ENCODE data around the gene TSPEAR.
"Not testable (repeated sequence)": the region's sequence is repeated elsewhere in the genome, so short reads cannot be mapped to it uniquely, and the experiment has no call there.

TSPEAR gene

DNA sequence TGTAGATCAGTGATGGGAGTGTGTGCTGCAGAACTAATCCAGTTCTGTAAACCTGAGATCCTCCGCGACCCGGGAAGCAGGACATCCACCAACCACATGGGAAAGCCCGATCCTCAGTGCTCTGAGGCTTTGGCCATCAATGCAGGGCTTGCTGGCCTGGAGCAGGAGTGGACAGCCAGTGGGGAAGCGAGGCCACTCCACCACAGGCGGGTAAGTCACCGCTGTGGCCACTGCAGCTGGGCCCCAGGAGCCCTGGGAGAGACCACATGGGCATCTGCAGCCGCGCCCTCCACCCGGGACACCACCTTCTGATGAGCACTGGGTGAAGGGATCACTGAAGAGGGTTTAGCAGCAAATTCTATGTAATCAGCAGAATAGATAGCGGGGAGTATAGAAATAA lies 30.2 kb downstream of the TSPEAR start:
- no peak for DNase-seq

DNA sequence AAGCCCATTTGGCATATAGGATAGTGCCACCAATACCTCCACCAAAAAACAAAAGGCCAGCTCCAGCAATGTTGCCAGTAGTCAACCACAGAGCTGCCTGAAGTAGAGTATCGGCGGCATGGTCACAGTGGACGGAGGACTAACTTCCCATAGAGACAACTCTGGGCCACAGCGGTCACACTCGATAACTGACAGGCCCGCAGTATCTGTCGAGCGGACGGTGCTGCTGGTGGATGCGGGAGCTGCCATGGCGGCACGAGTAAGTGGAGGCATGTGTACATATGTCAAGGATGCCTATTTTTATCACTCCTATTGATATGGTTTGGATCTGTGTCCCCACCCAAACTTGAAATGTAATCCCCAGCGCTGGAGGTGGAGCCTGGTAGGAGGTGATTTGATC lies 33.5 kb downstream of the TSPEAR start:
- DNase-seq, result no peak

GRCh38 chr21:44671911-44672310 lies 39.5 kb downstream of the TSPEAR start:
- DNase-seq, result no peak

DNA sequence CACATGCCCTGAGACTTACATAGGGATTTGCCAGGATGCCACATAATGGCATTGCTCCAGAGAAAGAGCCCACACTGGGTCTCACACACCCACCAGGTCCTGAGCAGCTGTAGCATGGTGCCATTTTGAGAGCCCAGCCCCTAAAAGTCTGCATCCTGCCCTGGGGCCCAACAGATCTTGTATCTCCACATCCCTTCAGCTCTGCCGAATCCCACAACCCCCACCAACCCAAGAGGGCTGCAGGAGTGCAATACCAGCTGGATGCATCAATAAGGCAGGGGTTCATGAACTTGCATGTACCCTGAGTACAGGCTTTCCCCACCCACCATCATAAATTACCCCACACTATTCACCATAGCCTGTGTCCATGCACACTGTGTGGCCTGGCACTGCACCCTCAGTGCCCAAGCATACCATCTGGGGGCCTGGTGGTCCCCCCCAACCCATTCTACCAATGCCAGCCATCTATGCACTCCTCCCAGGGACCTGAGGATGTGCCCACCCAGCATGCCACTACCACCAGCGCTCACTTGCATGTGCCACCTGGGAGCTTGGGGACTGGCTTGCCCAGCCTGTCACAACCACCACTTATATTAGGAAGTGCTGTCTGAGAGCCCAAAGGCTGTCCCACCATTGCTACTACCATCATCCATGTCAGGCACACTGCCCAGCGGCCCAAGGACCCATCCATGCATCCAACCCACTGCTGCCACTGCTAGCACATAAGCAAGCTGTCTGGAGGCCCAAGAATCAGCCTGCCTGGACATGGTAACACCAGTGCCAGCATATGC lies 40.5 kb downstream of the TSPEAR start:
- DNase-seq, result no peak

DNA sequence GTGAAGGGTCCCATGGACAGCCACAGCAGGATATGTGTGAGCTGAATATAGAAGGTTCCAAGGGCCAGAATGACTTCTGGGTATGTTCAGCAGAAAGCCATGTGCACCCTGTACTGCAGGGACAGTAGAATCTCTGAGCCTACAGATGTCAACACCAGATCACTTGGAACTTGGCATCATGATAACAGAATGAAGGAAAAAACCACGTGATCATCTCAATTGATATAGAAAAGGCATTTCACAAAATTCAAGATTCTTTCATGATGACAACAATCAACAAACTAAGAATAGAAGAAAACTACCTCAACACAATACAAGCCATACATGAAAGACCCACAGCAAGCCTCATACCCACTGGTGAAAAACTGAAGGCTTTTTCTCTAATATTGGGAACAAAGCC lies 43.8 kb downstream of the TSPEAR start:
- no peak for DNase-seq

DNA sequence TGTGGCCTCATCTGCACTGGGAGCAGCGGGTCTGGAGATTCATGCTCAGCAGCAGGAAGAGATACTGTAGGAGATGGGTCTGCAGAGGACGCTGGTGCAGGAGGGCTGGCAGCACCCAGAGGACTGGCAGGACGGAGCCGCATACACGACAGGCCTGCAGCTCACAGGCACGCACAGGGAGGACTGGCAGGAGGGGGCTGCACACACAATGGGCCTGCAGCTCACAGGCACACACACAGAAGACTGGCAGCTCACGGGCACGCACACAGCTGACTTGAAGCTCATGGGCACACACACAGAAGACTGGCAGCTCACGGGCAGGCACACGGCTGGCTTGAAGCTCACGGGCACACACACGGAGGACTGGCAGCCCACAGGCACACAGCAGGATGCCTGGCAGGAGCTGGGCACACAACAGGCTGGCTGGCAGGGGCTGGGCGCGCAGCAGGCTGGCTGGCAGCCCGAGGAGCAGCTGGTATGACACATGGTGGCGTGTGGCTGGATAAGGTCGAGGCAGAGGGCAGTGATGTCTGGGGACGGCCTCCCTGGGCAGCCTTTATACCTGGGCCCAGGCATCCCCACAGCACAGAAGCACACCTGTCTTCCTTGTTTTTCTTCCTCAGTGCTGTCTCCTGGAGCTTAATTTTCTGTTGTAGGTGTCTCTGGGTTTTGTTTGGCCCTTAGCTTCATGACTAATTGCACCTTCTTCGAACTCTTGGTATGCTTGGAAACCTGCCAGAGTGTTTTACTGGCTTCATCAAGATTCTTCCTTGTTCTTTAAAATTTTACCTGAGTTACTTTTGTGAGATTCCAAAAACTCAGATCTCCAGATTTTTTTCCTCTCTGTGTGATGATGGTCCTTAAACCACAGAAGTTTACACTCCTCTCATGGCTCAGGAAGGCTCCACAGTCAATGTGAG lies 44.7 kb downstream of the TSPEAR start, which contains the start of gene KRTAP12-2:
KRTAP12-2 (minus strand) TSS at position 527 of the 920 bp plus-strand sequence; CDS start at position 486, 41 bp downstream.
- no peak for DNase-seq

- DNase-seq, result no peak
Measured at GRCh38 chr21:44664691-44665090, 46.7 kb downstream of the TSPEAR start.

DNA sequence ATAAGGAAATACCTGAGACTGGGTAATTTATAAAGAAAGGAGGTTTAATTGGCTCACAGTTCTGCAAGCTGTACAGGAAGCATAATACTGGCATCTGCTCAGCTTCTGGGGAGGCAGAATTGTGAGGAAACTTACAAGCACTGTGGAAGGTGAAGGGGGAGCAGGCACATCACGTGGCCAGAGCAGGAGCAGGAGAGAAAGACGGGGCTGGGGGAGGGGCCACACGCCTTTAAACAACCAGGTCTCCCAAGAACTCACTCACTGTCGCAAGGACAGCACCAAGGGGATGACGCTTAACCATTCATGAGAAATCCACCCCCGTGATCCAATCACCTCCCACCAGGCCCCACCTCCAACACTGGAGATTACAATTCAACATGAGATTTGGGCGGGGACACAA lies 49.8 kb downstream of the TSPEAR start:
- not testable (repeated sequence) for DNase-seq

- peak; percentile 43 for DNase-seq
Measured at GRCh38 chr21:44658913-44659595, 52.3 kb downstream of the TSPEAR start.

DNA sequence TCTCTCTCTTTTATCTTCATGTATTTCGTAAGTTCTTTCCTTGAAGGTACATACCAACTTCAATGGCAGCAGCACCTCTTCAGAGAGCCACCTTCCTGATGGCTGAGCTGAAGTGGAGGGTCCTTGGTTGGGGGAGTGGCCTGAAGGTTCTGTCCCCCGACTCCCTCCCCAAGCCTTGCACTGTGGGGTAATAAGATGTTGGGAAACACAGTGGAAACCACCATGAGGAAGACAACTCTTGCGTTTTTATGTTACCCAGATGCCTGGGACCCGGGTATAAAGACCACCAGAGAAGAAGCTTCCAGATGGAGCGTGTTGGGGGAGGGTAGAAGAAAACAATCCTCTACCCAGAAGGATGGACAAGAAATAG lies 52.8 kb downstream of the TSPEAR start:
- no peak for DNase-seq

GRCh38 chr21:44657635-44658540 lies 53.5 kb downstream of the TSPEAR start, which contains the start of gene KRTAP12-3:
Gene KRTAP12-3 (plus strand): TSS chr21:44657932. CDS start chr21:44657980, 48 bp downstream.
- peak; percentile 81 for DNase-seq

GRCh38 chr21:44656868-44657267 lies 54.5 kb downstream of the TSPEAR start:
- DNase-seq, result no peak

DNA sequence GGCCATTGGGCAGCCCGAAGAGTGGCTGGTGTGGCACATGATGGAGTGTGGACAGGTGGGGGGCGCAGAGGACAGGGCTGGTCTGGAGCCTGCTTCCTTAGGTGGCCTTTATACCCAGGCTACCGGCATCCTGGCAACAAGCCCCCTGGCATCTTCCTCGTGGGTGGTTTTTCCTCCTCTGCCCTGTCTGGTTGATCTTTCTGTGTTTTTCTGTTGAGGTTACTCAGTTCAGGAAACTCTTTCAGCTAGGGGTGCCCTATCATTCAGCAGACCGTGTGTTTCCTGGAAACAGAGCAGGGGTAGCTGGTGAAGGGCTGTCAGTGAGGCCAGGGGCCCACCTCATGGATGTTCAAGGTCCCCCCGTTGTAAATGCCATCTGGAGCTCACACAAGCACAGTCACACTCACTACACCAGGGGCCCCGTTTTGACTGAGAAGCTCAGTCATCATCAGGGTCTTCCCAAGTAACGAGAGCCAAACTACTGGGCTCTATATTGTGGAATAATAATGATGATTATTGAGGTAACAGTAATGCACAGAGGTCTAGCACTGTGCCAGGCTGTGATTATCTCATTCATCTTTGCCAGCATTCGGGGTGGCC lies 56.7 kb downstream of the TSPEAR start, which contains the start of gene KRTAP12-4:
KRTAP12-4 (minus strand) TSS at position 84 of the 600 bp plus-strand sequence; CDS start at position 39, 45 bp downstream.
- peak; percentile 24 for DNase-seq

- peak; percentile 79 for DNase-seq
Measured at GRCh38 chr21:44653656-44654575, 57.5 kb downstream of the TSPEAR start.

DNA sequence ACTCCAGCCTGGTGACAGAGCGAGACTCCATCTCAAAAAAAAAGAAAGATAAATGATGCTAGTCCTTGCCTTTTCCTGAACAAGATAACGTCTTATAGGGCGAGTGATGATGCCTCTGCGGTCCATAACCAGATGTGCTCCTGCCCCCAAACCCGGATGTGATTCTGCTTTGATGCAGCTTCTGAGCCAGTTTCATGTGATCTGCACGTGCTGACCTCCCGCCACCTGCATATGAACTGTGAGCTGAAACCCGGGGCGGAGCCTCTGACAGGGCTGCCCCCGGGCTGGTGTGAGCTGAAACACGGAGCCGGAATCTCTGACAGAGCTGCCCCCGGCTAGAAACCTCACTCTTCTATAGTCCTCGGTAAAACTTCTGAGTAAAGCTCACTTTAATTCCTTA lies 58.2 kb downstream of the TSPEAR start:
- no peak for DNase-seq

DNA sequence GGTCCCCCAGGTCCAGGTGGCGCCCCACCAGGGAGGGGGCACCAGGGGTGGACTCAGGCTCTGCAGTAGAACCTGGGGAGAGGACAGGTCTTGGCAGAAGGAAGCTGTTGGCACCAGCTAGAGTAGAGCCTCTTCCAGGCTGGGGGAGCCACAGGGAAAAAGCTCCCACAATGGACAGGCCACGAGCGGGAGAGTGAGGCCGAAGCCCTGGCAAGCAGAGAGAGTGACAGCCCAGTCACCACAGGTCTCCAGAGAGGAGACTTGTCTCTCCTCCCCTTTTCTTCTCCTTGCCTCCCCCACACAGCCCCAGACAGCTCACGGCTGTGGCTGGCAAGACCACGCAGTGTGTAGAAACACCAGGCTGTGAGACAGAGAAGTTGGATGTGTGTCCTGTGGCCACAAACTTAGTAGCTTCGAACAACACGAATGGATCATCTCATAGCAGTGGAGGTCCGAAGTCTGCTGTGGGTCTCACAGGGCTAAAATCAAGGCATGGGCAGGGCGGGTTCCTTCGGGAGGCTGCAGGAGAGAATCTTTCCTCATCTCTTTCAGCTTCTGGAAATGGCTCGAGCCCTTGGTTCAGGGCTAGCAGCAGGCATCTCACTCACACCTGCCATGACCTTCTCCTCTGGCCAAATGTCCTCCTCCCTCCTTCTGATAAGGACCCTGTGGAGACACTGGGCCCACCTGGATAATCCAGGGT lies 60.2 kb downstream of the TSPEAR start:
- DNase-seq, result no peak

DNA sequence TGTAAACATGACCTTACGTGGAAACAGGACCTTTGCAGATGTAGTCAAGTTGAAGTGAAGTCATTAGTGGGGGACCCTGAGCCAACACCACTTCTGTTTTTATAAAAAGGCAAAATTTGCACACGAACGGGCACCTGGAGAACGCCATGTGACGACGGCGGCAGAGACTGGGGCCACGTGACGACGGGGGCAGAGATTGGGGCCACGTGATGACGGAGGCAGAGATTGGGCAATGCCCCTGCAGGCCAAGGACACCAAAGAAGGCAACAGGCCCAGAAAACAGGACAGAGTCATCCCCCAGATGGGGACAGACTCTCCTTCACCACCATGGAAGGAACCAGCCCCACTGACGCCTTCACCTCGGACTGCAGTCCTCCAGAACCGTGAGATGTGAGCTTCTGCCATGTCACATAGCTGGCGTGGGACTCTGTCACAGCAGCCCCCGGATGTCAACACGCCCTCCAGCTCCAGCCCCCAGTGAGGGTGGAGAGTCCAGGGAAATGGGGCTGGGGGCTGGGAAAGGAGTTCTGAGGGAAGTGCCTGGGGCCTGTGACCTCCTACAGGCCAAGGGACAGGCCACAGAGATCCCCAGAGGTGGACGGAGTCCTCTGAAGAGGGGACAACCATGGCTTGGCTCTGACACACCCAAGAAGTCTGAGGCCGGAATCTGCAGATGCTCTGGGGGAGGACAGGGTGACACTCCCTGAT lies 61.0 kb downstream of the TSPEAR start:
- DNase-seq, result no peak

- DNase-seq, result no peak
Measured at GRCh38 chr21:44649521-44650100, 61.8 kb downstream of the TSPEAR start.

Data from CD4-positive, alpha-beta T cell treated with Interleukin-10 for 1 hour (primary cell).